ENCODE data around the gene CYGB.

GRCh38 chr17:76477576-76477975 is 59.9 kb downstream of the CYGB start:
- TF ChIP-seq, protein P1, sequence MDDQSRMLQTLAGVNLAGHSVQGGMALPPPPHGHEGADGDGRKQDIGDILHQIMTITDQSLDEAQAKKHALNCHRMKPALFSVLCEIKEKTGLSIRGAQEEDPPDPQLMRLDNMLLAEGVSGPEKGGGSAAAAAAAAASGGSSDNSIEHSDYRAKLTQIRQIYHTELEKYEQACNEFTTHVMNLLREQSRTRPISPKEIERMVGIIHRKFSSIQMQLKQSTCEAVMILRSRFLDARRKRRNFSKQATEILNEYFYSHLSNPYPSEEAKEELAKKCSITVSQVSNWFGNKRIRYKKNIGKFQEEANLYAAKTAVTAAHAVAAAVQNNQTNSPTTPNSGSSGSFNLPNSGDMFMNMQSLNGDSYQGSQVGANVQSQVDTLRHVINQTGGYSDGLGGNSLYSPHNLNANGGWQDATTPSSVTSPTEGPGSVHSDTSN (IDR thresholded peaks at IDR 0.05) = no peak
- TF ChIP-seq, protein P2, sequence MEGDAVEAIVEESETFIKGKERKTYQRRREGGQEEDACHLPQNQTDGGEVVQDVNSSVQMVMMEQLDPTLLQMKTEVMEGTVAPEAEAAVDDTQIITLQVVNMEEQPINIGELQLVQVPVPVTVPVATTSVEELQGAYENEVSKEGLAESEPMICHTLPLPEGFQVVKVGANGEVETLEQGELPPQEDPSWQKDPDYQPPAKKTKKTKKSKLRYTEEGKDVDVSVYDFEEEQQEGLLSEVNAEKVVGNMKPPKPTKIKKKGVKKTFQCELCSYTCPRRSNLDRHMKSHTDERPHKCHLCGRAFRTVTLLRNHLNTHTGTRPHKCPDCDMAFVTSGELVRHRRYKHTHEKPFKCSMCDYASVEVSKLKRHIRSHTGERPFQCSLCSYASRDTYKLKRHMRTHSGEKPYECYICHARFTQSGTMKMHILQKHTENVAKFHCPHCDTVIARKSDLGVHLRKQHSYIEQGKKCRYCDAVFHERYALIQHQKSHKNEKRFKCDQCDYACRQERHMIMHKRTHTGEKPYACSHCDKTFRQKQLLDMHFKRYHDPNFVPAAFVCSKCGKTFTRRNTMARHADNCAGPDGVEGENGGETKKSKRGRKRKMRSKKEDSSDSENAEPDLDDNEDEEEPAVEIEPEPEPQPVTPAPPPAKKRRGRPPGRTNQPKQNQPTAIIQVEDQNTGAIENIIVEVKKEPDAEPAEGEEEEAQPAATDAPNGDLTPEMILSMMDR (IDR thresholded peaks at IDR 0.05) = no peak

Measured in SK-N-SH (cell line).